HUES64 (cell line): ENCODE measurements around the gene CENATAC.

Experiments
- H3K27ac ChIP-seq: 2 replicates; pipeline ENCODE4 v1.7.0; 2013; ENCODE audit warnings: low read depth, low read length, inconsistent platforms
- H3K27me3 ChIP-seq: 2 replicates; pipeline ENCODE4 v1.6.1; 2013; ENCODE audit warnings: mild to moderate bottlenecking, low read length; ENCODE audit not compliant: insufficient read depth
- H3K36me3 ChIP-seq: 2 replicates; pipeline ENCODE4 v1.6.1; 2013; ENCODE audit warnings: mild to moderate bottlenecking, low read length; ENCODE audit not compliant: insufficient read depth
- H3K4me1 ChIP-seq: 2 replicates; pipeline ENCODE4 v1.6.1; 2013; ENCODE audit warnings: mild to moderate bottlenecking, low read length, moderate library complexity; ENCODE audit not compliant: insufficient read depth
- H3K4me3 ChIP-seq: 2 replicates; pipeline ENCODE4 v1.5.1; 2013; ENCODE audit warnings: mild to moderate bottlenecking, low read length, moderate library complexity
- H3K9ac ChIP-seq: 2 replicates; pipeline ENCODE4 v1.6.1; 2013; ENCODE audit warnings: mild to moderate bottlenecking, low read depth, low read length
- H3K9me3 ChIP-seq: 2 replicates; pipeline ENCODE4 v1.6.1; 2013; ENCODE audit warnings: low read depth, low read length; ENCODE audit not compliant: insufficient read depth
- WGBS: fragments of 150-250, 120-280 bp; methylation state at CpG from one replicate; pipeline ENCODE4 v1.1.7; 2013; ENCODE audit warnings: missing lambda C conversion rate; 5-methylcytosine and 5-hydroxymethylcytosine counted together

Gene CENATAC

DNA sequence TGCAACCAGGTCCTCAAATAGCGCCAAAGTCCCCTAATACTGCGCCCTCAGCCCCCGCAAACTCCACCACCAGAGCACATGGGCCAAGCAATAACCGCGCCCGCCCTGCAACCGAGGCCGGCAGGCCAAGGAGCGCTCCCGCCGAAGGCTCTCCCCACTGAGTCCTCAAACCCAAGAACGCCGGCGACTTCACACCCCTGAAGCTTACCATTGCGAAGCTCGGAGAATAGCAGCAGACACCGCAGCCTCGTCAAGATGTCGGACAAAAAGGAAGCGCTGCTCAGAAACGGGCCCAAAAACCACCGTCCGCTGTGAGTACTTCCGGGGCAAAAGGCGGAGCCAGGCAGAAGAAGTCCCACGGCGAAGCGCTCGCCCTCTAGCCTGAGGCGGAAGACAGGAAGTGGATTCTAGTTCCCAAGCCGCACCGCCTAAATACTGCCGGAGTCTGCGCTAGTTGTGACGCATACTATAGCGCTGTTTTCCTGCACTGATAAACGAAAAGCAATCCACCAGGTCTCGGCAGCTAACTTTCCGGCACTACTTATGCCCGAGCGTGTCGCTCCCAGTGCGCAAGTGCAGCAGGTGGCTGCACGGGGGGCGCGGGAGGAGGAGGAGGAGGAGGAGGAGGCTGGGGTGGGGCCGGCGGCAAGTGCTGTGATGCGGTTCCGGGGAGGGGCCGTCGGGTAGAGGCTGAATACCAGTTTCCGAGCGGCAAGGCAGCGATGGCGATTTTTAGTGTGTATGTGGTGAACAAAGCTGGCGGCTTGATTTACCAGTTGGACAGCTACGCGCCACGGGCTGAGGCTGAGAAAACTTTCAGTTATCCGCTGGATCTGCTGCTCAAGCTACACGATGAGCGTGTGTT lies 20.4 kb downstream of the CENATAC start, which contains the start of the genes RPS25 and TRAPPC4:
TSS of gene RPS25 (minus strand) at position 270 of the 865 bp plus-strand sequence. CDS start at position 211, 59 bp downstream.
TSS of gene TRAPPC4 (plus strand) at position 693 of the 865 bp plus-strand sequence. CDS start at position 723, 30 bp downstream.
- Histone ChIP-seq H3K4me1 (peaks cover 15% of the 10 kb centered on the region), H3K9ac (peak within 1 kb of the TSS; percentile 98), H3K4me3 (peak within 1 kb of the TSS; percentile 91), H3K27me3 (no peaks in the 10 kb centered on the region), H3K9me3 (no peaks in the 10 kb centered on the region), H3K27ac (peak within 1 kb of the TSS; percentile 86), H3K36me3 (peaks cover 72% of the 10 kb centered on the region)
- WGBS = under 1% methylated on average over 63 of the region's 63 CpGs

DNA sequence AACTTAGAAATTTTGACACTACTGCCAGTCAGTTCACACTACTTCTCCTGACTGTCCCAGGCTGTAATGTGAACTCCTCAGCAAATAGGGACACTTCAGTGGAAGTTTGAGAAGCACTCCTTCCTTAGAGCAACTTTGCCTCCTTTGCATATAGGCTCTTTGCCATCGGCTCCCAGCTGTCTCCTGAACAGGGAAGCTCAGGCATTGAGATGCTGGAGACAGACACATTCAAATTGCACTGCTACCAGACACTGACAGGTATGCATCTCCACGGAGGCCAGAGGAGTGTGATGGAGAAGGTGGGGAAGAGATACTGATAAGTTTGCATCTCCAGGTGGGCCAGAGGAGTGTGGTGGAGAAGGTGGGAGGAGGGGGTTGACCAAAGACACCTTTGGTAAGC lies 22.1 kb downstream of the CENATAC start:
- 64% methylated on average over 2 of the region's 2 CpGs for WGBS
- H3K9ac ChIP-seq = peak overlapping the region; percentile 18; the same call in 1 of the 2 replicates
- H3K36me3 ChIP-seq = peaks cover 74% of the 10 kb centered on the region
- no peaks in the 10 kb centered on the region for H3K27me3 ChIP-seq
- H3K4me1 ChIP-seq = peaks cover 15% of the 10 kb centered on the region
- no peak overlapping the region for H3K27ac ChIP-seq
- H3K4me3 ChIP-seq = peak overlapping the region; percentile 91
- H3K9me3 ChIP-seq = no peaks in the 10 kb centered on the region

DNA sequence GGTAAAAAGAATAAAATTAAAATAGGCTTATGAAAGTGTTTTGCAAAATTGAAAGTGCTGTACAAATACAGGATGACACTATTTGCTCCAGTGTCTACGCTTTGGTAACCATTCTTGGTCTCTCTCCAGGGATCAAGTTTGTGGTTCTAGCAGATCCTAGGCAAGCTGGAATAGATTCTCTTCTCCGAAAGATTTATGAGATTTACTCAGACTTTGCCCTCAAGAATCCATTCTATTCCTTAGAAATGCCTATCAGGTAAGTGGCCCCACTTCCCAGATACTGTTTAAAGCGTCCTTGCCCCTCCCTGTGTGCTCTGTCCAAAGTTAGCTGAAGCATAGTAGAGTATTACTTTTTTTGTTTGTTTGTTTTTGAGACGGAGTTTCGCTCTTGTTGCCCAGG lies 23.7 kb downstream of the CENATAC start:
- WGBS = 98% methylated on average over 5 of the region's 5 CpGs
- Histone ChIP-seq H3K4me3 (no peak overlapping the region), H3K27me3 (no peaks in the 10 kb centered on the region), H3K27ac (no peak overlapping the region), H3K9me3 (no peaks in the 10 kb centered on the region), H3K9ac (no peak overlapping the region), H3K36me3 (peaks cover 74% of the 10 kb centered on the region), H3K4me1 (peaks cover 13% of the 10 kb centered on the region)

DNA sequence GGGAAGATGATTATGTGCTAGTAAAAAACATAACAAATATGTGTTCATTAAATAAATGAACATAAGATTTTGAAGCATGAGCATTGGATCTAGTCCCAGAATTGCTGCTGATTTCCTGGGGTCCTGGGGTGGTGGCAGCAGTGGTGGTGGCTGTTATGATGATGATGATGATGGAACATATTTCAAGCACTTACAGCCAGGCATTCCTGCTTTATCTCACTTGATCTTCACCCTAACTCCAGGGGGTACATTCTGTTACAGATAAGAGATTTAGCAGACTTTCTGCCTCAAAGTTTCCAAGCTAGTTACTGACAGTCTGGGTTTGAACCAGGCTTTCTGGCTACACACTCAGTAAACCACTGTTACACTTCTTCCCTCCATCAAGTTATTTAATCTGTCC lies 25.8 kb downstream of the CENATAC start:
- H3K9me3 ChIP-seq = no peaks in the 10 kb centered on the region
- peaks cover 8% of the 10 kb centered on the region for H3K4me1 ChIP-seq
- no peak overlapping the region for H3K27ac ChIP-seq
- H3K9ac ChIP-seq = no peak overlapping the region
- no peak overlapping the region for H3K4me3 ChIP-seq
- H3K27me3 ChIP-seq = no peaks in the 10 kb centered on the region
- H3K36me3 ChIP-seq = peaks cover 83% of the 10 kb centered on the region

DNA sequence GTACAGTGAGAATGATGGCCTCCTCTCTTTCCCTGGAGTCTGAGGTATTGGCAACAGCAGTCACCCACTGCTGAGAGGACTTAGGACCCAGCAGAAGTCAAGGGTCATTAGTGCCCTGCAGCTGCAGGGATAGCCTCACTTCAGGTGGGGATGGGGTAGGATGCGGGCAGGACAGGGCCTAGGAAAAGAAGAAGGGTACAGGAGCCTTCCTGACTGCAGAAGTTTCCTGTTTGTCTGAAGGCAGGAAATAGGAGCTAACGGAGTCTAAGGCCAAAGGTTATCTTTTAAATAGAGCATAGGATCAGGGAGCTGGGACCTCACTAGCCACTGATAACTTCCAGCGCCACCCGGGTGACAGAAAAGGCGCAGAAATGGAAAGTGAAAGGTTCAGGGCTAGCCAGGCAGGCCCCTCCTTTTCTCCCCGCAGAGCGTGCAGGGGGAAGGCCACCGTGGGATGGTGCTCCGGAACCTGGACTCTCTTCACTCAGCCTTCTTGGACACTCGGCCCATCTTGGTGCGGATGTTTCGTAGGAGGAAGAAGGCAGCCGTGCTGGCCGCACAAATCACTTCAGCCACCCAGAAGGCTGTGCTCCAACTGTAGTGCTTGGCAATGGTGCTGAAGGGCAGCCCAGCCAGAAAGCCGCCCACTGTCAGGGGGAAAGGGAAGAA lies 26.6 kb downstream of the CENATAC start:
- Histone ChIP-seq H3K4me1 (peaks cover 16% of the 10 kb centered on the region), H3K9ac (no peak overlapping the region)

DNA sequence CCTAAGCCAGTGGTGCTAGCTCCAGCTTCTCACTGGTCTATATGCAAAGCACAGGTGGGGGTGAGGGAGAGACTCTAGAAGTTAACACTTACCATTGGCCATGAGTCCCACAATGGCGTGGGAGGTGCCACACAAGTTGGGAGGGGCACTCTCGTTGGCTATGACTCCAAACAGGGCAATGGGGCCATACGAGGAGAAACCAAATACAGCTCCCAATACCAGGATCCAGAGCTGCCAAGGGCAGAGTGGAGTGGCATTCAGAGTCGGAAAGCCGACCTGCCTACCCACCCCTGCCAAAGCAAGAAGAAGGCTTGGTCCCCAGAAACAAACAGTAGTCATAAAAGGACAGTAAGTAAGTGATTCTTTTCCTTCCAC lies 27.1 kb downstream of the CENATAC start:
- no peaks in the 10 kb centered on the region for H3K27me3 ChIP-seq
- H3K9ac ChIP-seq = no peak overlapping the region
- H3K27ac ChIP-seq = no peak overlapping the region
- H3K9me3 ChIP-seq = no peaks in the 10 kb centered on the region
- peaks cover 14% of the 10 kb centered on the region for H3K4me1 ChIP-seq
- peaks cover 81% of the 10 kb centered on the region for H3K36me3 ChIP-seq
- no peak overlapping the region for H3K4me3 ChIP-seq
- 88% methylated on average over 5 of the region's 5 CpGs for WGBS

More for the DNA sequence above, 26.6 kb downstream of the CENATAC start:
- Histone ChIP-seq H3K27me3 (no peaks in the 10 kb centered on the region), H3K27ac (no peak overlapping the region), H3K36me3 (peaks cover 86% of the 10 kb centered on the region), H3K4me3 (no peak overlapping the region), H3K9me3 (no peaks in the 10 kb centered on the region)
- 85% methylated on average over 15 of the region's 15 CpGs for WGBS

DNA sequence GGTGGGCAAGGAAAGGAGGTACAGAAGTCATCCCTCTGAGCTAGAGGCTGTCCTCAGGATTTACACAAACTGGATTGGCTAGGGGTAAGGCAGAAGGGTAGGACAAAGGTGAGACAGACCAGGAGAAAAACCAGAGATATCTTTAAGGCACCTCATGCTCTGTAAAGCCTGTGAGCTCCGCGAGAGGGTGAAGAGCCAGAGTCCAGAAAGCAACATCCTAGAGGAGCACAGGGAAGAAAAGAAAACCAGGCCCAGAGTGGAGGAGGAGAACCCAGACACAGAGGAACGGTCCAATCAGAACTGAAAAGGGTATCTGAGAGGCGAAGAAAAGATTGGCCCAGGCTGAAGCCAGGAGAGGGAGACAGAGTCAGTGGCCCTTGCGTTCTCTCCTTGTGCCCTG lies 27.6 kb downstream of the CENATAC start:
- Histone ChIP-seq H3K4me3 (no peak overlapping the region), H3K27me3 (no peaks in the 10 kb centered on the region), H3K27ac (no peak overlapping the region), H3K9ac (no peak overlapping the region), H3K9me3 (no peaks in the 10 kb centered on the region), H3K4me1 (peaks cover 12% of the 10 kb centered on the region), H3K36me3 (peaks cover 79% of the 10 kb centered on the region)
- WGBS = 93% methylated on average over 5 of the region's 5 CpGs

DNA sequence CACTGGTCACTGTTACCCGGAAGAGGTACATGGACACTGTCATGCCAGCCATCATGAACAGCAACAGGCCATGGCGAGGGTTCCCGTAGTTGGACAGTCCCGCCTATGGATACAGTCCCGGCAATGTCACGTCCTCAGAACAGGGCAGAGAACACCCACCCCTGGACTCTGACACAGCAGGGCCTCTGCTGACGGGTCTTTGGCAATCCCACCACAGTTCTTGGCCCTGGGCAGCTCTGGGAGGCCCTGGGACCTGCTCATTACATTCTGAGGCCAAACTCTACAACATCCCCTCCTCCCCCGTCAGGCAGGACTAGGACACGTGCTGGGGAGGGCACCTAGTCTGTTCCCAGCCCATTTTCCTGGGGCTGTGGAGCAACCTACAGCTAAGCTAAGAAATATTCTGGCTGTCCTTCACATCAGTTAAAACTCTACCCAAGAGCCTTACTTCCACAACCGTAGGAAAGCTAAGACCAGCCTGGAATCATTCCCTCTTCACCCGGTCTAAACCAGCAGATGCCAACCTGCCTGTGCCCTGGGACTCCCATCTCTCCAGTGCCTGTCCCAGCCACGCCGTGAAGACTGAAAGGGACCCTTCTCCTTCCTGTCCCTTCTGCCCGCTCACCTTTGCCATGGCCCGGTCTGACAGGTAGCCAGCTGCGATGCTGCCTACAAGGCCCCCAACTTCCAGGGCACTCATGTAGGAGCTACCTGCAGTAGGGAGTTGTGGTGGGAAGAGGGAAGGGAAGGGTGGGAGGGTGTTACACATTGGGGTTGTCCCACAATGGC lies 28.2 kb downstream of the CENATAC start:
- no peak overlapping the region for H3K4me3 ChIP-seq
- H3K4me1 ChIP-seq = peaks cover 12% of the 10 kb centered on the region
- peaks cover 77% of the 10 kb centered on the region for H3K36me3 ChIP-seq
- H3K27me3 ChIP-seq = no peaks in the 10 kb centered on the region
- H3K9ac ChIP-seq = no peak overlapping the region
- no peak overlapping the region for H3K27ac ChIP-seq
- no peaks in the 10 kb centered on the region for H3K9me3 ChIP-seq
- 94% methylated on average over 16 of the region's 16 CpGs for whole genome bisulfite sequencing

DNA sequence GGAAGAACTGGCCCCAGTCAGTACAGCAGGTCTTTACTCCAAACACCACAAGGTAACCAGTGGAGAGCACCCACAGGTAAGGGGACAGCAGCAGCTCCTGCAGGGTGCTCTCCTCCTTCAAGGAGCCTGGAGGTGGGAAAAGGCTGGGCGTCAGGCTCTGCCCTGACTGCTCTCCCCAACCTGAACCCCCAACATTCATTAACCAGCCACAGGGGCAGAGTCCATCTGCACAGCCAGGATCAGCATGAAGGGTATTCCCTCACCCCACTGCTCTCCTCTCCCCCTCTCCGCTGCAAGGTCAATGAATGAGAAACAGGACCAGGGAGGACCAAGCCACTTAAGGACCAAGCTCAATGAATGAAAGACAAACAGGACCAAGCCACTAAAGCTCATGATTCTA lies 29.0 kb downstream of the CENATAC start:
- H3K36me3 ChIP-seq = peaks cover 70% of the 10 kb centered on the region
- no peak overlapping the region for H3K9ac ChIP-seq
- peaks cover 12% of the 10 kb centered on the region for H3K4me1 ChIP-seq
- no peak overlapping the region for H3K27ac ChIP-seq
- WGBS = 95% methylated on average over 2 of the region's 2 CpGs
- H3K9me3 ChIP-seq = no peaks in the 10 kb centered on the region
- no peak overlapping the region for H3K4me3 ChIP-seq
- no peaks in the 10 kb centered on the region for H3K27me3 ChIP-seq

DNA sequence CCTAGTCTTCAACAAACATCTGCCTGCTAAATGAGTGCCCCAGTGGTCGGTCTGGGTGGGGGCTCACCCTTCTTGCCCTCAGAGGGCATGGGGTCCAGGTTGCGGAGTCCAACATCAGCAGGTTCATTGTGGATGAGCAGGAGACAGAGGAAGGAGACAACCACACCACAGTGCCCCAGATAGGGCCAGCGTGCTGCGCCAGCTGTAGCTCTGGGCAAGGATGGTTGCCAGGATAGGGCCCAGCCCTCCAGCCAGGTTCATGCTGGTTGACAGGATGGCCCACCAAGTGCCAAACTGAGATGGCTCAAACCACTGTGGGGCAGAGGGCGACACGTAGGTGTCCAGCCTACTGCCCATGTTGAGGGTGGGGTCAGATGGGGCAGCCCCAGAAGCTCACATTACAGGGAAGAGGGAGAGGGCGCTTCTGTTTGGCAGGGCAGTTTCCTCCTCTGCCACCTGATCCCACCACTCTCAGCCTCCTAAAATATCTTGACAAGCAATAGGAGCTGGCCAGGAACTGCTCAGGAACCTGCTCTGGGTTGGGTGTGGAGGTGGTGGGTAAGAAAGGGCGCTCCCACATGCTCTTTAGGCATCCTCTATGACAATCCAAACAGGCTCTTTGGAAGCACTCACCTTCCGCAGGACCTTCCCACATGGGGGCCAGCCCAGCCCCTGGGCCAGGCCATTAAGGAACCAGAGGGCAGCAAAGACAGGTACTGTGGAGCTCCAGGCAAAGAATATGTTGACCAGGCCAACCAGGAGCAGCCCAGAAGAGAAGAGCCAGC lies 29.8 kb downstream of the CENATAC start:
- Histone ChIP-seq H3K9ac (no peak overlapping the region), H3K36me3 (peaks cover 63% of the 10 kb centered on the region), H3K4me3 (no peak overlapping the region), H3K4me1 (peaks cover 12% of the 10 kb centered on the region), H3K9me3 (no peaks in the 10 kb centered on the region), H3K27ac (no peak overlapping the region), H3K27me3 (no peaks in the 10 kb centered on the region)
- 90% methylated on average over 8 of the region's 9 CpGs for WGBS
